HL-60 (cell line): Measurements from ENCODE around the gene FBXO8.
"Not testable (repeated sequence)": the region's sequence is repeated elsewhere in the genome, so short reads cannot be mapped to it uniquely, and the experiment has no call there.

Experiments used
- CTCF ChIP-seq: IDR thresholded peaks from one replicate; pipeline ENCODE4 v1.5.1; 2011; ENCODE audit warnings: low read length, control low read depth, inconsistent platforms; ENCODE audit not compliant: insufficient read depth
- GABPA ChIP-seq: IDR thresholded peaks from 2 replicates; pipeline ENCODE4 v1.6.1; 2012; ENCODE audit warnings: low read depth
- POLR2AphosphoS5 ChIP-seq: IDR thresholded peaks from 2 replicates; pipeline ENCODE4 v1.6.1; 2012; ENCODE audit warnings: low read depth
- REST ChIP-seq: IDR thresholded peaks from 2 replicates; pipeline ENCODE4 v1.6.1; 2012; ENCODE audit warnings: low read depth; ENCODE audit not compliant: insufficient replicate concordance
- SPI1 ChIP-seq: IDR thresholded peaks from 2 replicates; pipeline ENCODE4 v1.6.1; 2012; ENCODE audit warnings: low read depth, mild to moderate bottlenecking, borderline replicate concordance

- not testable (repeated sequence) for TF ChIP-seq CTCF, GABPA, POLR2AphosphoS5, REST, SPI1
Measured at GRCh38 chr4:174295142-174295541, 11.7 kb upstream of the FBXO8 start.
